HepG2 (cell line): ENCODE data around the gene MXRA7. TPM values are rescaled to one million over a fixed set of nuclear protein-coding genes. Genes with fewer than 3 reads are reported as not detected.
A peak's percentile ranks its signal among the peaks of the same experiment; 100 is the strongest.

Experiments
- ATAC-seq: fragments of 200-7000 bp; cut with Tn5 transposase; 3 replicates; pipeline ENCODE4 v1.9.1; 2020; ENCODE audit warnings: mild to moderate bottlenecking, moderate library complexity
- BruUV-seq: library from RNA; stranded (reverse); fragments of 400-500 nt; replicated peaks from 2 replicates; lab custom pipeline; 2021; lab: Mats Ljungman, UMichigan
- CTCF ChIA-PET: fragments of 300-600 bp; formaldehyde crosslinking; extraction: SDS; loops from one replicate; lab custom pipeline; 2021; ENCODE audit warnings: low total read pairs, inconsistent platforms, low intra/inter-chr PET ratio; lab: Yijun Ruan, JAX
- POLR2A ChIA-PET: fragments of 350-600 bp; sonication (Branson Sonifier 250); formaldehyde crosslinking; loops from one replicate; lab custom pipeline; 2020; ENCODE audit warnings: antibody characterized with exemption, inconsistent platforms; lab: Yijun Ruan, JAX
- DNase-seq: peaks from one replicate; pipeline ENCODE4 v3.0.0-alpha.2; 2015; ENCODE audit warnings: low spot score
- FAIRE-seq: peaks from 3 replicates; lab custom pipeline; 2011; peaks lifted over from hg19 to GRCh38; lab: Jason Lieb, UNC
- H2AFZ ChIP-seq: one replicate; pipeline ENCODE4 v1.6.1; 2011; ENCODE audit warnings: low read length, inconsistent platforms
- H3K27ac ChIP-seq: fragments of 300-600 bp; 3 replicates; pipeline ENCODE4 v1.8.0; 2011; ENCODE audit warnings: mixed run types, mild to moderate bottlenecking, mixed read lengths, low read length, inconsistent platforms; ENCODE audit not compliant: insufficient read depth; ENCODE audit errors: extremely low read length
- H3K27me3 ChIP-seq, 2 experiments: fragments of 200-600 bp in 1 of 2; 2 replicates in 1 of 2; 3 replicates in 1 of 2; pipeline versions ENCODE4 v1.6.0 to v1.8.0; 2011; ENCODE audit warnings: low read length in 2 of 2, mild to moderate bottlenecking in 2 of 2, moderate library complexity in 2 of 2, inconsistent platforms in 1 of 2; ENCODE audit not compliant: insufficient read depth in 2 of 2, control insufficient read depth in 1 of 2
- H3K36me3 ChIP-seq, 2 experiments: fragments of 200-600 bp in 1 of 2; replicated peaks in 1 of 2; 2 replicates in 1 of 2; 3 replicates in 1 of 2; pipeline versions ENCODE4 v1.5.1 to v1.8.0; 2011; ENCODE audit warnings: low read length in 2 of 2, inconsistent platforms in 1 of 2; ENCODE audit not compliant: insufficient read depth in 2 of 2, control insufficient read depth in 1 of 2
- H3K4me1 ChIP-seq: 2 replicates; pipeline ENCODE4 v1.5.1; 2012; ENCODE audit warnings: low read length, inconsistent platforms; ENCODE audit not compliant: insufficient read depth
- H3K4me2 ChIP-seq: 2 replicates; pipeline ENCODE4 v1.6.0; 2011; ENCODE audit warnings: low read depth, low read length, inconsistent platforms
- H3K4me3 ChIP-seq, 3 experiments: fragments of 200-600 bp in 1 of 3; sonication (generic), shearing (Covaris generic) in 1 of 3; replicated peaks in 1 of 3; 2 replicates each; pipeline ENCODE4 v1.5.1; 2011 to 2016; ENCODE audit warnings: low read length in 3 of 3, inconsistent platforms in 2 of 3, low read depth in 2 of 3, mild to moderate bottlenecking in 2 of 3, control low read depth in 1 of 3, mixed read lengths in 1 of 3; ENCODE audit not compliant: insufficient read depth in 1 of 3
- H3K79me2 ChIP-seq: one replicate; pipeline ENCODE4 v1.6.1; 2011; ENCODE audit warnings: low read length, inconsistent platforms; ENCODE audit not compliant: insufficient read depth
- H3K9ac ChIP-seq: 2 replicates; pipeline ENCODE4 v1.6.0; 2011; ENCODE audit warnings: mild to moderate bottlenecking, low read depth, low read length, inconsistent platforms; ENCODE audit not compliant: insufficient read depth
- H3K9me3 ChIP-seq: 2 replicates; pipeline ENCODE4 v1.5.1; 2012; ENCODE audit warnings: mild to moderate bottlenecking, low read length
- H4K20me1 ChIP-seq: 2 replicates; pipeline ENCODE4 v1.6.0; 2011; ENCODE audit warnings: inconsistent platforms, mild to moderate bottlenecking, low read length, moderate library complexity; ENCODE audit not compliant: insufficient read depth
- CEBPG ChIP-seq: IDR thresholded peaks from 2 replicates; pipeline ENCODE4 v1.6.1; 2016
- MAFF ChIP-seq: IDR thresholded peaks from 2 replicates; pipeline ENCODE4 v1.6.1; 2011; ENCODE audit warnings: low read depth, low read length, improper control_type of control experiment
- MED1 ChIP-seq: sonication (generic); formaldehyde crosslinking; IDR thresholded peaks from 2 replicates; pipeline ENCODE4 v1.4.0; 2020; ENCODE audit warnings: missing genetic modification reagents
- NAIF1 ChIP-seq: sonication (generic); formaldehyde crosslinking; IDR thresholded peaks from 2 replicates; pipeline ENCODE4 v1.5.0; 2020; ENCODE audit warnings: mild to moderate bottlenecking, missing genetic modification reagents, borderline replicate concordance
- PHF21A ChIP-seq: sonication (generic); formaldehyde crosslinking; IDR thresholded peaks from 2 replicates; pipeline ENCODE4 v1.5.0; 2020; ENCODE audit warnings: mild to moderate bottlenecking, missing genetic modification reagents
- PITX1 ChIP-seq: sonication (generic); formaldehyde crosslinking; IDR thresholded peaks from 2 replicates; pipeline ENCODE4 v1.5.1; 2020; ENCODE audit warnings: mild to moderate bottlenecking, missing genetic modification reagents
- SOX13 ChIP-seq, 3 experiments: fragments of 450-650 bp in 1 of 3; sonication (generic) in 1 of 3; formaldehyde crosslinking in 1 of 3; IDR thresholded peaks in 2 of 3; conservative IDR thresholded peaks in 1 of 3; 2 replicates each; pipeline versions ENCODE4 v1.5.0 to v1.6.1; 2016 to 2020; ENCODE audit warnings: antibody characterized with exemption in 1 of 3, mild to moderate bottlenecking in 1 of 3, missing compliant biosample characterization in 1 of 3, missing genetic modification reagents in 1 of 3, moderate library complexity in 1 of 3
- TEAD3 ChIP-seq: optimal IDR thresholded peaks from 2 replicates; pipeline ENCODE3; 2016; ENCODE audit warnings: borderline replicate concordance
- ZBTB34 ChIP-seq: sonication (generic); formaldehyde crosslinking; IDR thresholded peaks from 2 replicates; pipeline ENCODE4 v1.8.0; 2022; ENCODE audit warnings: mild to moderate bottlenecking, missing genetic modification reagents
- ZNF124 ChIP-seq: sonication (generic); formaldehyde crosslinking; IDR thresholded peaks from 2 replicates; pipeline ENCODE4 v1.4.0; 2020; ENCODE audit warnings: missing genetic modification reagents
- ZNF138 ChIP-seq: sonication (generic); formaldehyde crosslinking; IDR thresholded peaks from 2 replicates; pipeline ENCODE4 v1.5.0; 2020; ENCODE audit warnings: mild to moderate bottlenecking, low read depth, missing genetic modification reagents
- ZNF644 ChIP-seq: IDR thresholded peaks from 2 replicates; pipeline ENCODE4 v1.6.1; 2016; ENCODE audit warnings: low read depth
- ZNF724P ChIP-seq: sonication (generic); formaldehyde crosslinking; IDR thresholded peaks from 2 replicates; pipeline ENCODE4 v1.8.0; 2022; ENCODE audit warnings: missing genetic modification reagents, borderline replicate concordance
- ZSCAN30 ChIP-seq: sonication (generic); formaldehyde crosslinking; IDR thresholded peaks from 2 replicates; pipeline ENCODE4 v1.5.0; 2020; ENCODE audit warnings: mild to moderate bottlenecking, missing genetic modification reagents
- WGBS: methylation state at CpG from one replicate; pipeline ENCODE4 v1.1.6; 2017; ENCODE audit warnings: low lambda C conversion rate; 5-methylcytosine and 5-hydroxymethylcytosine counted together
- in situ Hi-C: cut with HindIII; loops from 2 replicates; pipeline ENCODE4 v1.10.0; 2017; ENCODE audit warnings: low pct_unique_long_range_greater_than_20kb; ENCODE audit not compliant: extremely low pct_ligation_motif_present
- intact Hi-C: fragments of 100-400 bp; cut with micrococcal nuclease; formaldehyde crosslinking; loops from one replicate; pipeline ENCODE4 v1.10.0; 2022; ENCODE audit not compliant: unreplicated experiment
- polyA plus RNA-seq, 8 experiments: library from polyadenylated mRNA; depleted of rRNA in 3 of 8; stranded (reverse) in 7 of 8; unstranded in 1 of 8; fragments of >200 nt; fragmentation: Illumina TruSeq in 4 of 8; extraction: Trizol in 4 of 8; gene quantifications; 2 replicates each; pipeline versions ENCODE4 v1.2.1 to v1.2.3, GENCODE V29; 2011 to 2016; ENCODE audit warnings: low read depth in 4 of 8, missing spikeins in 1 of 8, mixed read lengths in 1 of 8; ENCODE audit not compliant: insufficient read depth in 1 of 8
- total RNA-seq, 5 experiments: library from RNA; depleted of rRNA; stranded (reverse); fragments of >200 nt; fragmentation: Illumina TruSeq; extraction: Trizol; gene quantifications; 2 replicates each; pipeline ENCODE4 v1.2.3, GENCODE V29; 2016; ENCODE audit warnings: low read depth in 1 of 5
- TF ChIP-seq, protein P1 (sequence below): sonication (generic); formaldehyde crosslinking; conservative IDR thresholded peaks from 2 replicates; pipeline ENCODE4 v1.8.0; 2022; ENCODE audit warnings: missing genetic modification reagents
- TF ChIP-seq, protein P2 (sequence below): sonication (generic); formaldehyde crosslinking; conservative IDR thresholded peaks from 2 replicates; pipeline ENCODE4 v1.8.0; 2022; ENCODE audit warnings: low read depth, missing genetic modification reagents
- TF ChIP-seq, protein P3 (sequence below): sonication (generic); formaldehyde crosslinking; IDR thresholded peaks from 2 replicates; pipeline ENCODE4 v1.8.0; 2022; ENCODE audit warnings: mild to moderate bottlenecking, missing genetic modification reagents, borderline replicate concordance

MXRA7 gene
- total and polyA plus RNA-seq, 2 of the 13 experiments (the other 11 are each of a cell fraction or from before 2014, with no cell fraction given) = 44.8 to 112 TPM

DNA sequence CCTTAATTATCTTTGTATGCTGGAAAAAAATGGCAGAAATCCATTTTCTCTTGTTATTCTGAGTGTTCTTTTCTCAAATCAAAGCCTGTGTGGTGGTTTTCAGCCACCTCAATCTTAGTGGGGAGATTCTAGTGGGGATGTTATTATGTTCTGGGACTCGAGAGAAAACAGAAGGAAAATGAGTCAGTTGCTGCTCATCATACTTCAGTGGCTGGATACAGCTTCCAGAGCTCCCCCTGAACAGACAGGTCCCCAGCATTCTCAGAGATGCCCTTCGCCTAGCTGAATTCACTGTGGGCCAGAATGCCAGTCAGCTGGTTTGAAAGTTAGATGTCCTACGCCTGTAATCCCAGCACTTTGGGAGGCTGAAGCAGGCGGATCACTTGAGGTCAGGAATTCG is 75.7 kb downstream of the MXRA7 start (continued):
- TF ChIP-seq, protein P1, sequence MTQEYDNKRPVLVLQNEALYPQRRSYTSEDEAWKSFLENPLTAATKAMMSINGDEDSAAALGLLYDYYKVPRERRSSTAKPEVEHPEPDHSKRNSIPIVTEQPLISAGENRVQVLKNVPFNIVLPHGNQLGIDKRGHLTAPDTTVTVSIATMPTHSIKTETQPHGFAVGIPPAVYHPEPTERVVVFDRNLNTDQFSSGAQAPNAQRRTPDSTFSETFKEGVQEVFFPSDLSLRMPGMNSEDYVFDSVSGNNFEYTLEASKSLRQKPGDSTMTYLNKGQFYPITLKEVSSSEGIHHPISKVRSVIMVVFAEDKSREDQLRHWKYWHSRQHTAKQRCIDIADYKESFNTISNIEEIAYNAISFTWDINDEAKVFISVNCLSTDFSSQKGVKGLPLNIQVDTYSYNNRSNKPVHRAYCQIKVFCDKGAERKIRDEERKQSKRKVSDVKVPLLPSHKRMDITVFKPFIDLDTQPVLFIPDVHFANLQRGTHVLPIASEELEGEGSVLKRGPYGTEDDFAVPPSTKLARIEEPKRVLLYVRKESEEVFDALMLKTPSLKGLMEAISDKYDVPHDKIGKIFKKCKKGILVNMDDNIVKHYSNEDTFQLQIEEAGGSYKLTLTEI = no peak
- no peak for TF ChIP-seq PITX1
- no peak for TF ChIP-seq NAIF1 (CRISPR knock-in tag)
- TF ChIP-seq ZSCAN30 (CRISPR knock-in tag) = no peak
- no peak for TF ChIP-seq MAFF
- TF ChIP-seq, protein P2, sequence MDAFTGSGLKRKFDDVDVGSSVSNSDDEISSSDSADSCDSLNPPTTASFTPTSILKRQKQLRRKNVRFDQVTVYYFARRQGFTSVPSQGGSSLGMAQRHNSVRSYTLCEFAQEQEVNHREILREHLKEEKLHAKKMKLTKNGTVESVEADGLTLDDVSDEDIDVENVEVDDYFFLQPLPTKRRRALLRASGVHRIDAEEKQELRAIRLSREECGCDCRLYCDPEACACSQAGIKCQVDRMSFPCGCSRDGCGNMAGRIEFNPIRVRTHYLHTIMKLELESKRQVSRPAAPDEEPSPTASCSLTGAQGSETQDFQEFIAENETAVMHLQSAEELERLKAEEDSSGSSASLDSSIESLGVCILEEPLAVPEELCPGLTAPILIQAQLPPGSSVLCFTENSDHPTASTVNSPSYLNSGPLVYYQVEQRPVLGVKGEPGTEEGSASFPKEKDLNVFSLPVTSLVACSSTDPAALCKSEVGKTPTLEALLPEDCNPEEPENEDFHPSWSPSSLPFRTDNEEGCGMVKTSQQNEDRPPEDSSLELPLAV (CRISPR knock-in tag) = no peak
- TF ChIP-seq ZNF724P (CRISPR knock-in tag) = no peak

DNA sequence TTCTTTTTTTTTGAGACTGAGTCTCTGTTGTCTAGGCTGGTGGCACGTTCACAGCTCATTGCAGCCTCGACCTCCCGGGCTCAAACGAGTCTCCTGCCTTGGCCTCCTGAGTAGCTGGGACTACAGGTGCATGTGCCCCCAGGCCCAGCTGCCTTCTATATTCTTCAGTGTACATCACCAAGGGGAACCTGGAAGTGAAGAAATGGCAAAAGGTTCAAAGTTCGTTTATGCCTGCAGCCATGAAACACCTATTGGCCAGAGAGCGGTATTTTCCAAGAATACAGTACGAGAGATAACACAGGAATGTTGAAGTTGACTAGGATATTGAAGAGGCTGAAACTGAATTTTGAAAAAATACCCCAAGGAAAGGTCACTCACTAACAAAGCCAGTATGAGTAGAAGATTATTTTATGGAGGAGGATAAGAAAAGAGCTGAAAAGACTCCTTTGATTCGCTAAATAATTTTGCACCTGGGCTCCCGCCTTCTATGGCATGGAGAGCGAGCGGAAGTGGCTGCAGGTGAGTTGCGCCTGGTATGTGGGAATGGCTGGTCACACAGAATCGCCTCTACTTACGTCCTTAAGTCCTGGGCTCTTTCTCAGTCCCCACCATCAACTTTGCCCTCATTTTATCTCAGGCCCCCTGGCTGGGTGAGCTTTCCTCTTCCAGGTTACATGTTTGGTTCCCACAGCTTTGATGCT is 77.0 kb downstream of the MXRA7 start:
- no peaks in the 10 kb centered on the region for H3K9me3 ChIP-seq
- no peaks in the 10 kb centered on the region for H3K36me3 ChIP-seq
- ChIA-PET CTCF (no interaction called here), POLR2A (interaction anchor here (1.1 to 1.7 kb wide), 3 partner anchors 20 to 76 kb away, joined by 3 to 4 read pairs (median 3); no protein-coding TSS in a partner anchor)
- BruUV-seq = no TSS peak
- peak overlapping the region; percentile 8; the same call in 1 of the 2 replicates for H3K4me2 ChIP-seq
- no peak overlapping the region for H3K27ac ChIP-seq
- H3K4me1 ChIP-seq = peaks cover 62% of the 10 kb centered on the region
- H3K9ac ChIP-seq = no peak overlapping the region
- no peaks in the 10 kb centered on the region for H4K20me1 ChIP-seq
- H3K79me2 ChIP-seq = no peaks in the 10 kb centered on the region
- DNase-seq = peak; percentile 80
- FAIRE-seq = no peak
- peak; percentile 52 for ATAC-seq
- whole genome bisulfite sequencing = 70% methylated on average over 14 of the region's 14 CpGs
- intact Hi-C loops (no loop called here), in situ Hi-C loops (no loop called here)
- H3K4me3 ChIP-seq = no peak overlapping the region
- H2AFZ ChIP-seq = no peak overlapping the region
- H3K27me3 ChIP-seq = no peaks in the 10 kb centered on the region
- TF ChIP-seq, protein P3, sequence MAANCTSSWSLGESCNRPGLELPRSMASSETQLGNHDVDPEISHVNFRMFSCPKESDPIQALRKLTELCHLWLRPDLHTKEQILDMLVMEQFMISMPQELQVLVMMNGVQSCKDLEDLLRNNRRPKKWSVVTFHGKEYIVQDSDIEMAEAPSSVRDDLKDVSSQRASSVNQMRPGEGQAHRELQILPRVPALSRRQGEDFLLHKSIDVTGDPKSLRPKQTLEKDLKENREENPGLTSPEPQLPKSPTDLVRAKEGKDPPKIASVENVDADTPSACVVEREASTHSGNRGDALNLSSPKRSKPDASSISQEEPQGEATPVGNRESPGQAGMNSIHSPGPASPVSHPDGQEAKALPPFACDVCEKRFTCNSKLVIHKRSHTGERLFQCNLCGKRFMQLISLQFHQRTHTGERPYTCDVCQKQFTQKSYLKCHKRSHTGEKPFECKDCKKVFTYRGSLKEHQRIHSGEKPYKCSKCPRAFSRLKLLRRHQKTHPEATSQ (CRISPR knock-in tag) = peak; percentile 25; the same call in 1 of the 2 replicates
- TF ChIP-seq PHF21A (CRISPR knock-in tag) (peak; percentile 26; the same call in 1 of the 2 replicates), MED1 (CRISPR knock-in tag) (0 out of 2 replicates have a peak, but pooled peaks have one; percentile 16), ZBTB34 (peak; percentile 81; the same call in 1 of the 2 replicates), SOX13 (IDR thresholded peaks at IDR 0.05) (no peak), SOX13 (CRISPR knock-in tag; conservative IDR thresholded peaks at IDR 0.05 in 1 of 2, IDR thresholded peaks at IDR 0.05 in 1 of 2) (0 out of 4 replicates have a peak, but pooled peaks of 1 of the 2 experiments have one; percentile 21), TEAD3 (CRISPR knock-in tag) (peak; percentile 68), ZNF644 (0 out of 2 replicates have a peak, but pooled peaks have one; percentile 38), ZNF124 (CRISPR knock-in tag) (no peak), CEBPG (CRISPR knock-in tag) (peak; percentile 43; the same call in 1 of the 2 replicates), ZNF138 (CRISPR knock-in tag) (no peak)
